ENCODE results near the gene CNOT4.

- no peak for TF ChIP-seq EZH2phosphoT487 (IDR thresholded peaks at IDR 0.05; ENCODE audit: low read depth)
- no peak for TF ChIP-seq CTCF (IDR thresholded peaks at IDR 0.05; ENCODE audit: low read depth, low read length)
These were observed 28.8 kb downstream of the CNOT4 start for GRCh38 chr7:135480966-135481597.
